Measurements from ENCODE around the gene IKZF1. TPM values are rescaled to one million over a fixed set of nuclear protein-coding genes. Genes with fewer than 3 reads are reported as not detected.

IKZF1 gene
- total RNA-seq, 1 donor = under 0.01 TPM

DNA sequence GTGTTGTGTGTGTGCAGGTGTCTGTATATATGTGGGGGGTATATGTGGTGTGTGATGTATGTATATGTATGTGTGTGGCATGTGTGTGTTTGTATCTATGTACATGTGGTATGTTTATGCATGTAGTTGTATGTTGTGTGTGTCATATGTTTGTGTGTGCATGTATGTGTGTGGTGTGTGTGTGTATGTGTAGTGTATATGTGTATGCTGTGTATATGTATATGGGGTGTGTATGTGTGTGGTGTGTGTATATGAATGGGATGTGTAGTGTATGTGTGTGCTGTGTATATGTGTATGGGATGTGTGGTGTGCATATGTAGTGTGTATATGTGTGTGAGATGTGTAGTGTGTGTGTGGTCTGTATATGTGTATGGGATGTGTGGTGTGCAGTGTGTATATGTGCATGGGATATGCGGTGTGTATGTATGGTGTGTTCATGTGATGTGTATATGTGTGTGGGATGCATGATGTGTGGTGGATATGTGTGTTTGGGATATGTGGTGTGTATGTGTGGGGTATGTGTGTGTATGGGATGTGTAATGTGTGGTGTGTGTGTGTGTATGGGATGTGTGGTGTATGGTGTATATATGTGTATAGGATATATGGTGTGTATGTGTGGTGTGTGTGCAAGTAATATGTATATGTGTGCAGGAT, 30.0 kb downstream of the IKZF1 start:
- DNase-seq (ENCODE audit: insufficient read length, low spot score, missing footprints) = no peak
- Histone ChIP-seq H2AFZ (ENCODE audit: low read length) (no peak overlapping the region), H3K79me2 (ENCODE audit: insufficient read depth, low read length) (no peaks in the 10 kb centered on the region), H3K27me3 (ENCODE audit: insufficient read depth, low read length) (no peaks in the 10 kb centered on the region), H4K20me1 (ENCODE audit: insufficient read depth, low read length) (no peaks in the 10 kb centered on the region), H3K4me1 (ENCODE audit: insufficient read depth, low read length) (no peaks in the 10 kb centered on the region), H3K4me3 (ENCODE audit: insufficient read depth, low read length) (no peak overlapping the region), H3K36me3 (ENCODE audit: insufficient read depth, low read length) (no peaks in the 10 kb centered on the region), H3K9me3 (ENCODE audit: low read depth, low read length) (no peaks in the 10 kb centered on the region), H3K4me2 (ENCODE audit: insufficient read depth, low read length) (no peak overlapping the region), H3K27ac (ENCODE audit: low read depth, low read length) (no peak overlapping the region)
- TF ChIP-seq CTCF (IDR thresholded peaks at IDR 0.05; ENCODE audit: extremely low read depth, low read depth, low read length) = no peak

DNA sequence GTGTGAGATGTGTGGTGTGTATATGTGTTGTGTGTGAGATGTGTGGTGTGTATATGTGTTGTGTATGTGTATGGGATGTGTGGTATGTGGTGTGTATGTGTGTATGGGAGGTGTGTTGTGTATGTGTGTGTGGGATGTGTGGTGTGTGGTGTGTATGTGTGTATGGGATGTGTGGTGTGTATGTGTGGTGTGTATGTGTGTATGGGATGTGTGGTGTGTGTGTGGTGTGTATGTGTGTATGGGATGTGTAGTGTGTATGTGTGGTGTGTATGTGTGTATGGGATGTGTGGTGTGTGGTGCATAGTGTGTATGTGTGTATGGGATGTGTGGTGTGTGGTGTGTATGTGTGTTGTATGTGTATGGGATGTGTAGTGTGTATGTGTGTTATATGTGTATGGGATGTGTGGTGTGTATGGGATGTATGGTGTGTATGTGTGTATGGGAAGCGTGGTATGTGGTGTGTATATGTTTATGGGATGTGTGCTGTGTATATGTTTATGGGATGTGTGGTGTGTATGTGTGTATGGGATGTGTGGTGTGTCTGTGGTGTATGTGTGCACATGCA, 30.8 kb downstream of the IKZF1 start:
- Histone ChIP-seq H3K4me1 (ENCODE audit: insufficient read depth, low read length) (no peaks in the 10 kb centered on the region), H2AFZ (ENCODE audit: low read length) (no peak overlapping the region), H3K27ac (ENCODE audit: low read depth, low read length) (no peak overlapping the region), H3K79me2 (ENCODE audit: insufficient read depth, low read length) (no peaks in the 10 kb centered on the region), H3K27me3 (ENCODE audit: insufficient read depth, low read length) (no peaks in the 10 kb centered on the region), H3K9me3 (ENCODE audit: low read depth, low read length) (no peaks in the 10 kb centered on the region), H3K4me2 (ENCODE audit: insufficient read depth, low read length) (no peak overlapping the region), H3K36me3 (ENCODE audit: insufficient read depth, low read length) (no peaks in the 10 kb centered on the region), H3K4me3 (ENCODE audit: insufficient read depth, low read length) (no peak overlapping the region), H4K20me1 (ENCODE audit: insufficient read depth, low read length) (no peaks in the 10 kb centered on the region)
- no peak for TF ChIP-seq CTCF (IDR thresholded peaks at IDR 0.05; ENCODE audit: extremely low read depth, low read depth, low read length)
- no peak for DNase-seq (ENCODE audit: insufficient read length, low spot score, missing footprints)

- no peak overlapping the region for H3K4me3 ChIP-seq (ENCODE audit: insufficient read depth, low read length)
- no peak for TF ChIP-seq CTCF (IDR thresholded peaks at IDR 0.05; ENCODE audit: extremely low read depth, low read depth, low read length)
- H3K27ac ChIP-seq (ENCODE audit: low read depth, low read length) = no peak overlapping the region
- H3K4me2 ChIP-seq (ENCODE audit: insufficient read depth, low read length) = no peak overlapping the region
- H3K36me3 ChIP-seq (ENCODE audit: insufficient read depth, low read length) = no peaks in the 10 kb centered on the region
- no peak for DNase-seq (ENCODE audit: insufficient read length, low spot score, missing footprints)
- no peak overlapping the region for H2AFZ ChIP-seq (ENCODE audit: low read length)
- no peaks in the 10 kb centered on the region for H4K20me1 ChIP-seq (ENCODE audit: insufficient read depth, low read length)
- no peaks in the 10 kb centered on the region for H3K4me1 ChIP-seq (ENCODE audit: insufficient read depth, low read length)
- H3K79me2 ChIP-seq (ENCODE audit: insufficient read depth, low read length) = no peaks in the 10 kb centered on the region
- no peaks in the 10 kb centered on the region for H3K9me3 ChIP-seq (ENCODE audit: low read depth, low read length)
- H3K27me3 ChIP-seq (ENCODE audit: insufficient read depth, low read length) = no peaks in the 10 kb centered on the region
Observed at GRCh38 chr7:50335795-50336754, 31.6 kb downstream of the IKZF1 start.

Measured in osteoblast (primary cell).